M059J (cell line): ENCODE data around the gene ACSS1. TPM values are rescaled to one million over a fixed set of nuclear protein-coding genes. Genes with fewer than 3 reads are reported as not detected.
A peak's percentile ranks its signal among the peaks of the same experiment; 100 is the strongest.

Experiments
- DNase-seq: peaks from one replicate; pipeline ENCODE4 v3.0.0-alpha.2; 2012; ENCODE audit warnings: low read depth
- total RNA-seq: library from RNA; depleted of rRNA; stranded (reverse); fragments of >200 nt; shearing (Covaris generic); gene quantifications from 2 replicates; pipeline ENCODE4 v1.2.3, GENCODE V29; 2014

ACSS1 gene
- total RNA-seq, 1 experiment from 2014 or later = 0.32 TPM

DNA sequence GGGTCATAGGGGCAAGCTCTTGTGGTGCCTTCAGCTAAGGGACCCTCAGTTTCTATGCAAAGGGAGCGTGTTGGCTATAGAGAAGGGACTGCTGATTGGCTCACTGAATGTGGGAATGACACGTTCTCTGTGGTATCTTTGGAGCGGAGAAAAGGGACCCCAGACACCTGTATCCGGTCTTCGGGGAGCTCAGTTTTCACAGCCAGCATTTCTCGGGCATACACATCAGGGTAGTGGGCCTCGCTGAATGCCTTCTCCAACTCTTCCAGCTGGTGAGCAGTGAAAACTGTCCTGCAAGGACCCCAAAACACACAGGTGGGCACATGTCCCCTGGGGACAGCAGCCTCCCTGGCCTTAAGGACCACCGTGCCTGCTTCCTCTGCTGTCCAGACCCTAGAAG lies 20.7 kb upstream of the ACSS1 start:
- DNase-seq = no peak

DNA sequence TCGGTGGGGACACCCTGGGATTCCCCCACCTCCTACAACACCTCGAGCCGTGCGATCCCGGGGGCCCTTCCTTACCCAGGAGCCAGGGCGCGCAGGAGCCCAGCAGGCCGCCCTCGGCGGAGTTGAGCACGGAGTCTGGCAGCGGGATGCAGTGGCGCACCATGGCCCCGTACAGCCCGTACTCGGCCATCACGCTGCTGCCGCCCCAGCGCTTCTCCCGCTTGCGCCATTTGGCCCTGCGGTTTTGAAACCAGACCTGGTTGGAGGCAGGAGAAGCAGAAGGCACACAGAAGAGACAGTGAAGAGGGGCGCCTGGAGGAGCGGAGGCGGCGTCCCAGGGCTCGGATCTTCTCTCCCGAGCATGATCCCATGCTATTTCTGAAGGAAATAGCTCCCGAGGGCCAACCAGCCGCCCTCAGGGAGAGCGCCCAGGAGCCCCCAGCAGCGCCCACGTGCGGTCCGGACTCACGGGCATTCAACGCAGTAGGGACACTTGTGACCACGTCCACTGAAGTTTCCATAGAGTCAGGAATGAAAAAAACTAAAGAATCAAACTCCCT lies 19.8 kb upstream of the ACSS1 start:
- peak; percentile 56 for DNase-seq

DNA sequence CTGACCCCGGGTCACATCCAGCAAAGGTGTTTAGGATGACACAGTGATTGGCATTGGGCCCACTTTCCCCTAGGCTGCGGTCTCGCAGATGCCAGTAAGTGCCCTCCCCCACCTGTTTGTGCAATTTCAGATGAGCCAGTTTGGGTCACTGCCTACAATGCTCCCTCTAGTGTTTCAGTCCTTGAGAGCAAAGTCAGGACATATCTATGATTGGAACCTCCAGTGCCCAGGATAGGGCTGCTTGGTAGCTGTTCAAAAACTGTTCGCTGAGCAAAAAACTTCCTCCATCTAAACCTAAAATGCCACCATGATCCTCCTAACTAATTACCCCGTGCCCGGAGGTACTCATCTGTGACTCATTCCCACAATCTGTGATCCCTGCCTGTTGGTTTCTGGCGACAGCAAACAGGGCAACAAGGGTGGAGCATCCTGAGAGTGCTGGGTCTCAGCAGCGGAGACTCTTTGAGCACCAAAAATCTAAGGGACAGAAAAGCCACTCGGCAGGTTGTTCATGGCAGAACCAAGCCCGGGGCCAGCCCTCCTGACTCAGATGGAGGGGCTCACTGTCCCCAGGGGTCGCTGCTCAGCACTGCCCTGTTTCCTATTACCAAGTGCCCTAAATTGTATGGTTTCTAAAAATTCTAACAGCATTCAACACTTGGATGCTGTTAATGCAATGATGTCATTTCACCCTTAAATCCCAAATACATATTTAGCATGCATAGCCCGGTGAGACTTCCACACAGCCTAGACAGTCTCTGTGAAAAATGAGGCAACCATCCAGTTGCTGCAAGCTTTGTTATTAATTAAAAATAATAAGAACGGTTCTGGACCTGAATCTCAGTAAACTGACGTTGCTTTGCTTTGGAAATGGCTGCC lies 19.0 kb upstream of the ACSS1 start:
- peak; percentile 88 for DNase-seq

DNA sequence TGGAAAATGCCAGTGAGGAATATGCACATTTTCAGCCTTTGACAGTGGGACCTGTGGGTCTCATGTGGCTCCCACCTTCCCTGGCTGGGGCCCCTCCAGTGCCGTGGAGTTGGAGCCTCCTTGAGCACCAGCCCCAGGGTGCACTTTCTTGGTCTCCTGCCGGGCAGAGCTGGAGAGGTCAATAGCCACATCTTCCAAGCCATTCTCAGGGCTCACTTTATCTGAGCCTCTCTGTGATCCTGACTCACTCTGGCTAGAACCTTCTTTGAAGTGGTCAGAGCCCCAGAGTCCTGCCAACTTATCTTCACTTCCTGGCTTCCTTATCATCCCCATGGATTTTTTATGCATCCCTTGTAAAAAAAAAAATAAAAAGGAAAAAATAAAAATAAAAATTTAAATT lies 18.3 kb upstream of the ACSS1 start:
- DNase-seq = peak; percentile 87

DNA sequence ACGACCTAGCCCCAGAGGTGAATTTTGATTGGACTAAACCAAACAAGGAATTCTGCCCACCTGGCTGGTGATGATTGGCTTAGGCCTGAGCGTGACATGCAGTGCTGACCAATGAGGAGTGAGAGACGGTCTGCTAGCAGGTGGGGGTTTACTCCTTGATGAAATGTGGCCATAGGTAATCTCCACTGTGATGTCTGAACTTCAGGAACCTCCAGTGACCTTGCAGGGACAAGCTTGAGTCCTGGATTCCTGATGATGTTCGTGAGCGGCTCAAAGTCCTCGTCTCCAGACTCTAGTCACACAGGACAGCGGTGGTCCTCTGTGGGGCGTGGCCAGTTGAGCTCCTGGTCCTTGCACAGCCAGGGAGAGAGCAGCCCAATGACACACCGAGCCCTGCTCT lies 15.6 kb upstream of the ACSS1 start:
- no peak for DNase-seq

DNA sequence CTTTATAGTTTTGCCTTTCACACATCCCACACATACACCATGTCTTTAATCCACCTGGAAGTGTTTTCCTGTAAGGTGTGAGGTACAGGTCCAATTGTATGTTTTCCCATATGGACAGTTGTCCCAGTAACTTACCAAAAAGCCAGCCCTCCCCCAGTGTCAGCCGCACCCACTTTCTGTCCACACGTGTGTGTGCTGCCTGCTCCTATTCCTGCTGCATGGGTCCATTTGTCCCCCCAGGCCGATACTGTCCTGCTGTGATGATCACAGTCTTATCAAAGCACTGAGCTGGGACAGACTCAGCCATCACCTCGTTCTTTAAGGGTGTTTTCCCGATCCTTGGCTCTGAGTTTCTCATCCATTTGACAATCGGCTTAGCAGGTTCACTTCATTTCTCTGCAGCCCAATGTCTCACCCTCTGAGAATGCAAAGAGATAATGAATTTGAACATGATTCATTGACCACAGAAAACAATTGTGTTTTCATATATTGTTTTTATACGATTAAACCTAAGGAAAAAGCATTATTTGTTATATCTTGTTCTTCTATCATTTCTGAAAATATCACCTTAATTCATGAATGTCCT lies 14.4 kb upstream of the ACSS1 start:
- peak; percentile 35 for DNase-seq

DNA sequence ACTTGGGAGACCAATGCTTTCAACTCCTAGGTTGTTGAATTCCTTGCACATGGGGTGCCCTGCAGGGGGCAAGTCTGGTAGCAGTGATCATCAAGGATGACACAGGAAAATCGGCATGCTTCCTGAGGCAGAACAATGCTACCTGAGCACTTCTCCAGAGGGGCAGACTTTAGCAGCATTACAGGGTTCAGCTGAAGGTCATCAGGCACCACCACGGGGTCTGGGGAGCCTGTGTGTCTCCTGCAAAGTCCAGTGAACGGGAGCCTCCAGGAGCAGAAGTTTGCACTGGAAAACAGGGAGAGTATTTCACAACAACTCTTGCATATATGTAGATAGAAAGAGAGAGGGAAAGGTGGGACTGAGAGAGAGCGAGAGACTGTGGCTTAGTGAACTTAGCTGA lies 13.8 kb upstream of the ACSS1 start:
- DNase-seq = no peak

DNA sequence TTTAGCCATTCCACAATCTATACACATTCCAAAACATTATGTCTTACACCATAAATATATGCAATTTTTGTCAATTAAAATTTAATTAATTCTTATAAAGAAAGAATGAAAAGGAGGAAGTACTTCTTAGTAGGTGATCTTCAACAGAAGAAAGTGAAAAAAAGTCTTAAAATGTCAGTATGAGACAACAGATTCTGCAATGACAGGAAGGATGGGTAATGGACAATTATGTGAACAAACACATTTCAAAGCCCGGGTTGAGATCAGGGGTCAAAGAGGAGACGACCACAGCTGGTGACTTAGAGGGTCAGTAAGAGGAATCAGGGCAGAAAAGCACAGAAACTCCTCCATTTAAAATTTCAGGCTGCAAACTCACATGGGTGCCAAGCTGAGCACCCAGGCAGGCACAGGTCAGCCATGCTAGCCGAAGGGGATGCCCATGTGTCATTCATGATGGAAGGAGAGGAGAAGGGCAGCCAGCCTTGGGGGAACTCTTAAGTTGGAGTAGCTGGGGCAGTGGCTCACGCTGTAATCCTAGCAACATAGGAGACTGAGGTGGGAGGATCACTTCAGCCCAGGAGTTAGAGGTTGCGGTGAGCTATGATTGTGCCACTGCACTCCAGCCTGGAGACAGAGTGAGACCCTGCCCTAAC lies 13.0 kb upstream of the ACSS1 start:
- no peak for DNase-seq

DNA sequence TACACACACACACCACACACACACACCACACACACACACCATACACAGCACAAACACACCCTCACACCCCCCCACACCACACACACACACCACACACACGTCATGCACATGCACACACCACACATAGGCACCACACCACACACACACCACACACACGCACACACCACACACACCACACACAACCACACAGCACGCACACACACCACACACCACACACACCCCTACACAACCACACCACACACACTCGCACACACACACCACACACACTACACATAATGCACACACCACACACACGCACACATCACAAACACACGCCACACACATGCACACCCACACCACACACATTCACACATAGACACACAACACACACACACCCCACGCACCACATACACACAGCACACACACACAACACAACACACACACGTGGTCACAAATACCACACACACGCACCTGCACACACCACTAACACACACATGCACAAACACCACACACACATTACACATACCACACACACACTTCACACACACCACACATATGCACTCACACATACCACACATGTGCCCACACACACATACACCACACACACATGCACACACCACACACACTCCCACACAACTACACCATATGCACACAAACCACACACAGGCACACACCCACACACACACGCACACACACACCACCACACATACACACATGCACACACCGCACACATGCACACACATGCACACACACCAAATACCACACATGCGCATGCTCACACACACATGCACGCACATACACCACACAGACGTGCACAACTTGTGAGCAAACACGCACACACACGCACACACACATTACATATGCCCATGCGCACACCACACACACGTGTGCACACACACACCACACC lies 9.4 kb upstream of the ACSS1 start:
- no peak for DNase-seq

DNA sequence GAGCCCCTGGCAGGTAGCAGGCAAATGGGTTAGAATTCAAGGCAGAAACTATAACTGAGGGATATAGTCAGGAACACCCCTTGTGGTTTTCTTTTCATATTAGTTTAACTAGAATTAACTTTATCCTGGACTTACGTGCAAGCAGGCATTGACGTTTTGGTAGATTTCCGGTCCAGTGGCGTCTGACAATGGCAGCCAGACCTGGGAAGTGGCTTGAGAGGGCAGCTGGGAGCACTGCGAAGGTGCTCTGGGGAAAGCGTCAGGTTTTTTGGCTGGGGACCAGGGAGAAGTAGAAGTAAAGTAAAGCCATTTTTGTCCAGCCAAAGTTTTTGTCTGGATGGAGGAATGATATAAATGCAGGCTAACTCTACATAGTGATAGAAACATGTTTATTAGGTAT lies 8.4 kb upstream of the ACSS1 start:
- DNase-seq = peak; percentile 42

DNA sequence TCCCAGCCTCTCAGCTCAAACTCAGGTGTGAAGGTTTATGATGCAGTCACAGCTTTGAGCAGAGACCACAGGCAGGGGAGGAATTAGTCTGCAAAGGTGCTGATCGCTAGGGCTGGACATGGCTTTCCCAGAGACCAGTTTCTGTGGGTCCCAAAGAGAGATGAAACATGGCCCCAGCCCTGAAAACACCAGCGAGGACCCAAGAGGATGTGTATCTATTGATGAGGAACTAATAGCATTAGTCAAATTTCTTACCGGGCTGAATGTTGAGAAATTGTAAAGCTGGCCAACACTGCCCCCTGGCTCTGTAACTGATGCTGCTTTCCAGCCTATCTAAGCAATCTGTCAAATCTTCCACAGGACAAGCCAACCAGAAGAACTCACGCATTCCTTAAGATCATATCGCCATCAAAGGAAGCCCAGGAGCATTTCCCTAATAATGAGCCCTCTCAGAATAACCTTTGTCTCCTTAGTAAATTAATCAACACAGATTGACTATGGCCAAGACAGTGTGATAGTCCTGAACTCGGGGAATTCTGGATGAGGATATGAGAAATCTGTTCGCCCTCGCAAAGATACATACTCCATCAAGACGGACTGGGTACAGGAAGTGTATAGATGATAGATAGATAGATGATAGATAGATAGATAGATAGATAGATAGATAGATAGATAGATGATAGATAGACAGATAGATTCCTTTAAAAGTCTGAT lies 7.8 kb upstream of the ACSS1 start:
- DNase-seq = peak; percentile 64

DNA sequence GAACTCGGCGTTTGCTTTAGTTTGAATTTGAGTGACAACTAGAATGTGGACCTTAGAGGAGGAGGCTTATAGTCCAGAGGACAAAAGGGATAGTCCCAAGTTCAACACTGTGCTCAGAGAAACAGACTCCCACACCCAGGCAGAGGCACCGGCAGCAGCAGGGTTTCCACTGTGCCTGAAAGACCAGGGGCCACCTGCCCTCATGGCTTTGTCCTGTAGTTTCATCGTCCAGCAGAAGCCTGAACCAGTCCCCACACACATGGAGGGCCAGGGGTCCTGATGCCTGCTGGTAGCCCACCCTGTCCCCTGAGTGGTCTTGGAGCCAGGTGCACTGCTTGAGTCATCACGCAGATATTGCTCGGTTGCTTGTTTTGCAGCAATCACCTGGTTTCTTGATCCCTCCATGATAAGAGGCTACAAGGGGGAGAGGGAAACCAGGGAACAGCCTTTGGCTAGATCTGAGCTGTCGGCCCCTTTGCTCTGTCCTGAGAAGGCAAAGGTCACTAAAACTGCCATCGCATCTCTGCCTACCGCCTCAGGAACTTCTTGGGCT lies 7.2 kb upstream of the ACSS1 start:
- DNase-seq = no peak

DNA sequence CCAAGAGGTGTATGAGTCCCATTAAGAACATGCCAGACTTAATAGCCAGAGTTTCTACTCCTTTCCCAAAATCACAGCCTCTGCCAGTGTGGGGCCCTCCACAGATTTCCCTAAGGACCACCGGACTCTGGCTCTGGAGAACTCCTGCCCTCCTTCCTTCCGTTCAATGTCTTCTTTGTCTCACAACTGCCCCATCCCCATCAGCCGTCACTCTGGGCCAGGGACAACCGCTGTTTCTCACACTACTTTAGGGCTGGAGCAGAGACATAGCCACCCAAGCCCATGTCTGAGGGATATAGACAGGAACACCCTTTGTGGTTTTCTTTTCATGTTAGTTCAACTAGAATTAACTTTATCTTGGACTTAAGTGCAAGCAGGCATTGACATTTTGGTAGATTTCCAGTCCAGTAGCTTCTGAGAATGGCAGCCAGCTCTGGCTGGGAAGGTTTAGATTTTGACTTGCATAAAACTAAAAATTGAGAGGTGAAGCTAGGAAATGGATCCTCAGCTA lies 6.7 kb upstream of the ACSS1 start:
- no peak for DNase-seq

DNA sequence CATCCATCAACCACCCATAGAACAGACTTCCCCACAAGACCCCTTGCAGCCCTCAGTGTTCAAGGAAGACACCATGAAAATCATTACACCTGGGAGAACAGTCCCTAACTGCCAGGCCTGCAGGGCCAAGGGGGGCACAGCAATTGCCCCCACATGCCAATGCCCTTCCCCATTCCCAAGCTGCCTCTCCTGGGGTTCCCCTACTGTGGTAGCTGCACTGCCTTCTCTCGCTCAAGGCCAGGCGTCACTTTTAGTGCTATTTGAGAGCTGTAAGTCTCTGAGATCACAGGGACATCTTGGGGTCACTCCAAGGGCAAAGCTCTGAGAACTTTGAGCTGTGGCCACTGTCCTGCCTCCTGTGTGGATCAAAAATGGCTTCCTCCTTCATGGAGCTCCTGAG lies 6.0 kb upstream of the ACSS1 start:
- DNase-seq = no peak

DNA sequence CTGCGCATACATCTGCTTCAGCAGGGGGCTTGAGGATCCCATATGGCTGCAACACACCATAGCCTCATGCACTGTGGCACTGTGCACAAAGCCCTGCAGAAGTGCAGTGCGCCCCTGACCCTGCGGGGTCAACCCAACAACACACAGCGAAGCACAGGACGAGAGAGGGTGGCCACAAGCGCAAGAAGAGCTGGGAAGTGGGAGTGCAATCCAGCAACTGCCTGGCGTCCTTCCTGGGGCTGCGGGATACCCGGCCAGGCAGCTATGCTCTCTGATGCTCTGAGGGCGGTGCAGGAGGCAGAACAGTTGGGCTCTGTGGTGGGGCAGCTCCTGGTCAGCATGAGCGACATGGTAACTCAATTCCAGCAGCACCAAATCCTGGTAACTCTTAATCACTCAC lies 5.6 kb upstream of the ACSS1 start:
- DNase-seq = no peak

DNA sequence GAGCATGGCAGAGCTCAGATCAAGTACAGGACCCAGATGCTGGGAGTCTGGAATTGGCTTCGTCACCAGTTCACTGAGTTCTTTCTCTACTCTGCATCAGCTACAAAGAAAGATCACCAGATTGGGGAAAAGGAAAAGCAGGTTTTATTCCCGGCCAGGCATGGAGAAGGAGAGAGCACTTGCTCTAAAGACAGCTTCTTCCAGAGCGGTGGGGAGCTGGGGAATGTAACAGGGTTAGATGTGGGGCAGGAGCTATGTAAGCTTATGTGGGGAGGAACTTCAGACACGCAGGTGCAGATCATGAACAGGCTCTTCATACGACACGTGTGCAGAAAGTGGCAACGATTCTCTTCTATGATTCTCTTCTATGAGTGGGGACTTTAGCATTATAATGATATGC lies 4.9 kb upstream of the ACSS1 start:
- no peak for DNase-seq

DNA sequence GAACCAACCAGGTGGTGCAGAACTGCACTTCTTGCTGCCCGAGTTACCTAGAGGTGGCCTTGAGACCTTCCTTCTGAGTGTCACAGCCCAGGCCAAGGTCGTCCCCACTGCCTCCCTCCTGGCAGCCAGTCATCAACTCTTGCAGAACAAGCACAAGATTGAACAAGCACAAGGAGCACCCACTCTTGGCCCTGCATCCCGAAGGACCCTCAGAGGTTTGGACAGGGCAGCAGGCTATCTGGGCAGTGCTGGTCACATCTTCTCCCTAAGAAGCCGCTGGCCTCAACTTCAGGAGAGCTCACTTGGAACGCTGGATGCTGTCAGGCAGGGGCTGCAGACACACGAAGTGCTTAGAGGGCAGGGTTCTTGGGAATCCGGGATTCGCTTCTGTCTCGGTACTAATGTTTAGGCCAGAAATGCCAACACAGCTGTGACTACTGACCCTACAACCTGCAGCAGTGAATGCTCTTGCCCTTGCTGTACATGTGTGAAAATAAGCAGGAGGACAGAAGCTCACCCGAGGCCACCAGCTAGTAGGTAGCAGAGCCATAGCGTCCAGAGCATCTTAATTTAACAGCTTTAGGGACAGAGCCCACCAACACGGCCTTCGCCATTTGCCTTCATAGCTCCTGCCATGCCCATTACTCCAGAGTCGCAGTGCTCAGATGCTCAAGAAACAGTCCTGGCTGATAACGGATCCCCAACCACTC lies 4.0 kb upstream of the ACSS1 start:
- no peak for DNase-seq

DNA sequence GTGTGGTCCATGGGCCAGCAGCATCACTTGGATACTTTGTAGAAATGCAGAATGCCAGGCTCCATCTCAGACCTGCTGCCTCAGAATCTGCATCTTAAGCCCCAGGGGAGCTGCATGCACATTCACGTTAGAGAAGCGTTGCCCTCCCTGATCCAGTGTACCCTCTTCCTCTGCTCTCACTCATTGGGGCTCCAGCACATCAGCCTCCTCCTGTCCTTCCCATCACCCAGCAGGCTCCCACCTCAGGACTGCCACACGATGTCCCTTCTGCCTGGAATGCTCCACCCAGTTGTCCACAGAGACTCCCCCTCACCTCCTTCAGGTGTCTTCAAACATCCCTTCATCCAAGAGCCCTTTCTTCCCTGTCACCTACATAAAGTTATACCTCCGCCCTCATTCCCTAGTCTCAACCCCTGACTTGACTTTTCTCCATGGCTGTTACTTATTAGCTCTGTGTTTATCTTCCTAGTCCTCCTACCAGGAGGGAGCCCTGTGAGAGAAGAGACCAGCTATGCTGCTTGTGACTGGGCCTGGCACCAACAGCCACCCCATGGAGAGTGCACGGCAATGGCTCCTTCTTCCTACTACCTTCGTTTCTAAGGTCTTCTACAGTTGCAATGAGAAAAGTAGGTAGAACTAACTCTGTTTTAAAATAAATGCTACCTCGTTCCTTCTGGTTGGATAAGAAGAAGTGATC lies 3.3 kb upstream of the ACSS1 start:
- no peak for DNase-seq

DNA sequence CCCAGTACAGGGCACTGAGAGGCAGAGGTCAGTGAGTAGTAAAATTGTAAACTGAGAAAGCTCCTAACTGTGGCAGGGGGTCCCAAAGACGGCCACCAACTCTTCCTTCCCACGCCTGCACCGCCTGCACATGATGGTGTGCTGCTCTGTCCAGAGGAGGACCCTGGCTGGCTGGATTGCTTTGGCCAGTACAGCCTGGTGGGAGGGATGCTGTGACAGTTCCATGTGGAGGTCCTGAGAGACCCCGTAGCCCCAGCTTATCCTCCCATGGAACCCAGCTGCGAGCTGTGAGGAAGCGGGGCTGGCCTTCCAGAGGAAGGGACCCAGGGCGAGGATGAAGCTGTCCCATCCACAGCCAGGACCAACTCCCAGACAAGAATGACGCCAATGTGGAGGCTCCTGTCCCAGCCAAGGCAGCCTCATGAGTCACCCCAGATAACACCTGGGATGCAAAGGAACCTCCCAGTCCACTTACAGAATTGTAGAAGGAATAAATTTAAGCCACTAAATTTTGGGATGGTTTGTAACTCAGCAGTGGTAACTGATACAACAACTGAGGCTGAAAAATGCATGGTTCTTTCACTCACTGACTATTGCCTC lies 2.0 kb upstream of the ACSS1 start:
- DNase-seq = peak; percentile 33
